ENCODE data around the gene SORCS3. TPM values are rescaled to one million over a fixed set of nuclear protein-coding genes. Genes with fewer than 3 reads are reported as not detected.

The SORCS3 gene
- total RNA-seq, 1 experiment from 2014 or later, result not detected

DNA sequence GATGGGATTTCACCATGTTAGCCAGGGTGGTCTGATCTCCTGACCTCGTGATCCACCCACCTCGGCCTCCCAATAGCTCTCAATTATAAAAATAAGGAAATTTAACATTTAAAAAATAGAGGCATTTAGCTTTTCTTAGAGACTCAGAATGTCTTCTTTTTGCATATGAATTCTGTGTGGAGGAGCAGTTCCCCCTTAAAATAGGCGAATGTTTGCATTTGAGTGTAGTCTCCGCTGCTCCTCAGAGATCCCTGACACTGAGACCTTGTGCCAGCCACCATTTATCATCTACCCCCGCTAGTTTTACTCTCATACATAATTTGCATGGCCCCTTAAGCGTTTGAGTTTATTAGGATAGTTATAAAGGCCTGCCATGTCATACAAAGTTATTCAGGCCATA lies 461.9 kb downstream of the SORCS3 start:
- intact Hi-C loops (cut with micrococcal nuclease), result no loop called here
- Histone ChIP-seq H2AFZ (ENCODE audit: low read length) (no peak overlapping the region), H3K36me3 (ENCODE audit: low read depth, low read length) (no peaks in the 10 kb centered on the region), H3F3A (ENCODE audit: low read length, unreplicated experiment) (no peaks in the 10 kb centered on the region), H3K9me3 (ENCODE audit: low read length) (no peaks in the 10 kb centered on the region), H3K4me3 (ENCODE audit: low read length) (no peak overlapping the region), H3K79me2 (ENCODE audit: low read length) (no peaks in the 10 kb centered on the region), H3K27ac (ENCODE audit: low read length) (no peak overlapping the region), H3K4me1 (ENCODE audit: insufficient read depth, low read length) (no peaks in the 10 kb centered on the region), H3K27me3 (ENCODE audit: low read length) (no peaks in the 10 kb centered on the region), H3K9me2 (replicated peaks; ENCODE audit: low read length) (no peaks in the 10 kb centered on the region), H3K9ac (ENCODE audit: low read length) (no peak overlapping the region), H4K20me1 (ENCODE audit: low read length) (no peaks in the 10 kb centered on the region), H3K4me2 (ENCODE audit: low read length) (no peak overlapping the region)
- POLR2A ChIA-PET (ENCODE audit: unreplicated experiment), result no interaction called here
- CTCF ChIA-PET, result no interaction called here
- ATAC-seq (no peak), DNase-seq (no peak)
- TF ChIP-seq EZH2phosphoT487 (IDR thresholded peaks at IDR 0.05; ENCODE audit: borderline replicate concordance, low read length), result no peak
- no TSS peak for BruUV-seq (replicated peaks)

DNA sequence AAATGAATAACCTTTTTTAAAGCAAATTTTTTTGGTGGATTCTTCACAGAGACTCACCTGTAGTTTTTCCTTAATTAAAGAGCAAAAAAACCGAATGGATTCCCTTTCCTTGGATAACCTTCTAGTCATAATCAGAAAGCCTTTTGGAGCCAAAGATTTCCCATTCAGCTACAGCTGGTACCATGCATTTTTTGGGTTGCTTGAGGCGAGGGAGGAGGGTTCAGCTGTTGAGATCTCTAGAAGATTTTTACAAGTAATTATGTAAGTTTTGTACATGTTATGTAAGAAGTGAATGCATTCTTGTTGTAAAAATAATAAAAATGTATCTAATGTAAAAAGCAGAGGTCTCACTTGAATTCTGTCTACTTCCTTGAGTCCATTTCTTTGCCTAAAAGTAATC lies 463.2 kb downstream of the SORCS3 start:
- DNase-seq (no peak), ATAC-seq (no peak)
- Histone ChIP-seq H3K36me3 (ENCODE audit: low read depth, low read length) (no peaks in the 10 kb centered on the region), H3K4me1 (ENCODE audit: insufficient read depth, low read length) (no peaks in the 10 kb centered on the region), H4K20me1 (ENCODE audit: low read length) (no peaks in the 10 kb centered on the region), H3K4me2 (ENCODE audit: low read length) (no peak overlapping the region), H3K9ac (ENCODE audit: low read length) (no peak overlapping the region), H3F3A (ENCODE audit: low read length, unreplicated experiment) (no peaks in the 10 kb centered on the region), H3K27ac (ENCODE audit: low read length) (no peak overlapping the region), H3K9me2 (replicated peaks; ENCODE audit: low read length) (no peaks in the 10 kb centered on the region), H3K27me3 (ENCODE audit: low read length) (no peaks in the 10 kb centered on the region), H3K4me3 (ENCODE audit: low read length) (no peak overlapping the region), H2AFZ (ENCODE audit: low read length) (no peak overlapping the region), H3K79me2 (ENCODE audit: low read length) (no peaks in the 10 kb centered on the region), H3K9me3 (ENCODE audit: low read length) (no peaks in the 10 kb centered on the region)
- POLR2A ChIA-PET (ENCODE audit: unreplicated experiment), result no interaction called here
- CTCF ChIA-PET, result no interaction called here
- intact Hi-C loops (cut with micrococcal nuclease), result no loop called here
- TF ChIP-seq EZH2phosphoT487 (IDR thresholded peaks at IDR 0.05; ENCODE audit: borderline replicate concordance, low read length) (no peak), CTCF (conservative IDR thresholded peaks at IDR 0.05; ENCODE audit: low read depth, low read length) (no peak), EZH2 (IDR thresholded peaks at IDR 0.05; ENCODE audit: low read length, unreplicated experiment) (no peak)
- no TSS peak for BruUV-seq (replicated peaks)

GRCh38 chr10:105109164-105109563 lies 468.1 kb downstream of the SORCS3 start:
- DNase-seq, result no peak
- BruUV-seq (replicated peaks), result no TSS peak
- no peak overlapping the region for H2AFZ ChIP-seq (ENCODE audit: low read length)
- no peaks in the 10 kb centered on the region for H3F3A ChIP-seq (ENCODE audit: low read length, unreplicated experiment)
- no peaks in the 10 kb centered on the region for H3K36me3 ChIP-seq (ENCODE audit: low read depth, low read length)
- no peak for ATAC-seq
- no peaks in the 10 kb centered on the region for H4K20me1 ChIP-seq (ENCODE audit: low read length)
- intact Hi-C loops (cut with micrococcal nuclease), result no loop called here
- H3K4me1 ChIP-seq (ENCODE audit: insufficient read depth, low read length), result no peaks in the 10 kb centered on the region
- no peaks in the 10 kb centered on the region for H3K9me3 ChIP-seq (ENCODE audit: low read length)
- H3K79me2 ChIP-seq (ENCODE audit: low read length), result no peaks in the 10 kb centered on the region
- ChIA-PET CTCF (no interaction called here), POLR2A (ENCODE audit: unreplicated experiment) (no interaction called here)
- no peak overlapping the region for H3K9ac ChIP-seq (ENCODE audit: low read length)
- no peaks in the 10 kb centered on the region for H3K9me2 ChIP-seq (replicated peaks; ENCODE audit: low read length)
- no peak overlapping the region for H3K27ac ChIP-seq (ENCODE audit: low read length)
- H3K4me3 ChIP-seq (ENCODE audit: low read length), result no peak overlapping the region
- no peak overlapping the region for H3K4me2 ChIP-seq (ENCODE audit: low read length)
- no peaks in the 10 kb centered on the region for H3K27me3 ChIP-seq (ENCODE audit: low read length)
- TF ChIP-seq CTCF (conservative IDR thresholded peaks at IDR 0.05; ENCODE audit: low read depth, low read length) (no peak), EZH2 (IDR thresholded peaks at IDR 0.05; ENCODE audit: low read length, unreplicated experiment) (no peak), EZH2phosphoT487 (IDR thresholded peaks at IDR 0.05; ENCODE audit: borderline replicate concordance, low read length) (no peak)

Measured in PC-3 (cell line).